GM12878 (cell line): ENCODE data around the gene CRHBP. TPM values are rescaled to one million over a fixed set of nuclear protein-coding genes. Genes with fewer than 3 reads are reported as not detected.

Source experiments
- ATAC-seq: fragments of 200-7000 bp; cut with Tn5 transposase; 3 replicates; pipeline ENCODE4 v1.9.1; 2020; ENCODE audit warnings: mild to moderate bottlenecking, moderate library complexity
- BruUV-seq: library from RNA; stranded (reverse); fragments of 400-500 nt; replicated peaks from 2 replicates; lab custom pipeline; 2021; lab: Mats Ljungman, UMichigan
- CTCF ChIA-PET: fragments of 300-600 bp; sonication (Branson Sonifier 250); formaldehyde crosslinking; extraction: SDS; loops from one replicate; lab custom pipeline; 2021; ENCODE audit warnings: inconsistent platforms; lab: Yijun Ruan, JAX
- POLR2A ChIA-PET: fragments of 350-600 bp; formaldehyde crosslinking; extraction: SDS; loops from one replicate; lab custom pipeline; 2021; ENCODE audit warnings: inconsistent platforms; lab: Charles Lee
- RAD21 ChIA-PET: fragments of 300-600 bp; sonication (Branson Sonifier 250); formaldehyde crosslinking; loops from one replicate; lab custom pipeline; 2023; ENCODE audit warnings: antibody characterized with exemption; ENCODE audit not compliant: unreplicated experiment; lab: Charles Lee
- SMC1A ChIA-PET: fragments of 300-600 bp; sonication (Branson Sonifier 250); formaldehyde crosslinking; loops from one replicate; lab custom pipeline; 2023; ENCODE audit not compliant: unreplicated experiment, uncharacterized antibody; lab: Charles Lee
- DNase-seq: peaks from one replicate; pipeline ENCODE4 v3.0.0-alpha.2; 2011; ENCODE audit warnings: low read depth, low spot score
- FAIRE-seq: peaks from 3 replicates; lab custom pipeline; 2011; peaks lifted over from hg19 to GRCh38; lab: Jason Lieb, UNC
- H2AFZ ChIP-seq: 2 replicates; pipeline ENCODE4 v1.6.0; 2011; ENCODE audit warnings: low read depth, low read length, control low read depth; ENCODE audit not compliant: control insufficient read depth
- H3K27ac ChIP-seq: 2 replicates; pipeline ENCODE4 v1.5.1; 2011; ENCODE audit warnings: control low read depth; ENCODE audit not compliant: control insufficient read depth, insufficient read depth
- H3K27me3 ChIP-seq, 2 experiments: replicated peaks in 1 of 2; 2 replicates each; pipeline versions ENCODE4 v1.6.0 to v1.6.1; 2011; ENCODE audit warnings: low read length in 1 of 2; ENCODE audit not compliant: control insufficient read depth in 2 of 2, insufficient read depth in 2 of 2
- H3K36me3 ChIP-seq, 2 experiments: 2 replicates each; pipeline ENCODE4 v1.5.1; 2011; ENCODE audit warnings: low read length in 1 of 2; ENCODE audit not compliant: control insufficient read depth in 2 of 2, insufficient read depth in 2 of 2
- H3K4me1 ChIP-seq: 2 replicates; pipeline ENCODE4 v1.6.1; 2011; ENCODE audit warnings: mild to moderate bottlenecking, low read length, moderate library complexity, mixed read lengths; ENCODE audit not compliant: control insufficient read depth, insufficient read depth
- H3K4me2 ChIP-seq: 2 replicates; pipeline ENCODE4 v1.6.0; 2011; ENCODE audit warnings: control low read depth; ENCODE audit not compliant: control insufficient read depth, insufficient read depth
- H3K4me3 ChIP-seq: fragments of 200-600 bp; sonication (generic); 2 replicates; pipeline ENCODE4 v1.5.1; 2016
- H3K79me2 ChIP-seq: 2 replicates; pipeline ENCODE4 v1.6.0; 2011; ENCODE audit warnings: low read length; ENCODE audit not compliant: control insufficient read depth, insufficient read depth
- H3K9ac ChIP-seq: 2 replicates; pipeline ENCODE4 v1.8.0; 2011; ENCODE audit warnings: low read length, control low read depth, mixed read lengths; ENCODE audit not compliant: control insufficient read depth, insufficient read depth
- H3K9me3 ChIP-seq: replicated peaks from 3 replicates; pipeline ENCODE4 v1.5.1; 2011; ENCODE audit warnings: mild to moderate bottlenecking, low read length; ENCODE audit not compliant: control insufficient read depth, insufficient read depth
- H4K20me1 ChIP-seq: 2 replicates; pipeline ENCODE4 v1.6.0; 2011; ENCODE audit not compliant: control insufficient read depth, insufficient read depth
- BACH1 ChIP-seq: fragments of 450-650 bp; IDR thresholded peaks from 2 replicates; pipeline ENCODE4 v1.6.1; 2017; ENCODE audit warnings: mild to moderate bottlenecking, borderline replicate concordance
- BCLAF1 ChIP-seq: fragments of 450-650 bp; IDR thresholded peaks from 2 replicates; pipeline ENCODE4 v1.6.1; 2017; ENCODE audit warnings: antibody characterized with exemption, mild to moderate bottlenecking, moderate library complexity
- BHLHE40 ChIP-seq, 2 experiments: fragments of 450-650 bp in 1 of 2; IDR thresholded peaks; 2 replicates each; pipeline ENCODE4 v1.6.1; 2011 to 2017; ENCODE audit warnings: low read depth in 2 of 2, borderline replicate concordance in 1 of 2, improper control_type of control experiment in 1 of 2, low read length in 1 of 2, mild to moderate bottlenecking in 1 of 2
- E2F4 ChIP-seq: IDR thresholded peaks from 2 replicates; pipeline ENCODE4 v1.6.1; 2012; ENCODE audit warnings: low read depth, low read length, improper control_type of control experiment
- EGR1 ChIP-seq, 2 experiments: IDR thresholded peaks; 1 replicate in 1 of 2; 2 replicates in 1 of 2; pipeline ENCODE4 v1.6.1; 2011 to 2012; ENCODE audit warnings: low read depth in 2 of 2, low read length in 2 of 2, borderline replicate concordance in 1 of 2, mild to moderate bottlenecking in 1 of 2, moderate library complexity in 1 of 2
- NBN ChIP-seq: fragments of 450-650 bp; IDR thresholded peaks from 2 replicates; pipeline ENCODE4 v1.6.1; 2016
- POU2F2 ChIP-seq: IDR thresholded peaks from 3 replicates; pipeline ENCODE4 v1.6.1; 2011; ENCODE audit warnings: low read depth, mild to moderate bottlenecking, low read length, borderline replicate concordance
- RAD51 ChIP-seq: fragments of 450-650 bp; IDR thresholded peaks from 2 replicates; pipeline ENCODE4 v1.6.1; 2016; ENCODE audit warnings: moderate library complexity, mild to moderate bottlenecking, inconsistent platforms
- RELB ChIP-seq: fragments of 450-650 bp; IDR thresholded peaks from 2 replicates; pipeline ENCODE4 v1.6.1; 2017; ENCODE audit warnings: low read depth, mild to moderate bottlenecking, moderate library complexity
- REST ChIP-seq: IDR thresholded peaks from 2 replicates; pipeline ENCODE4 v1.6.1; 2012; ENCODE audit warnings: mild to moderate bottlenecking, low read depth, low read length
- SIN3A ChIP-seq: IDR thresholded peaks from 2 replicates; pipeline ENCODE4 v1.6.1; 2012; ENCODE audit warnings: low read depth, low read length, improper control_type of control experiment
- SPI1 ChIP-seq: IDR thresholded peaks from 2 replicates; pipeline ENCODE4 v1.6.1; 2011; ENCODE audit warnings: low read depth, mild to moderate bottlenecking, low read length, moderate library complexity, borderline replicate concordance; ENCODE audit not compliant: insufficient read depth
- TCF12 ChIP-seq: IDR thresholded peaks from 2 replicates; pipeline ENCODE4 v1.6.1; 2011; ENCODE audit warnings: low read depth, mild to moderate bottlenecking, low read length
- WRNIP1 ChIP-seq: IDR thresholded peaks from 2 replicates; pipeline ENCODE4 v1.6.1; 2011; ENCODE audit warnings: low read depth, low read length, improper control_type of control experiment, borderline replicate concordance
- ZNF274 ChIP-seq: IDR thresholded peaks from one replicate; pipeline ENCODE4 v1.8.0; 2011; ENCODE audit not compliant: insufficient read length, insufficient read depth
- WGBS: methylation state at CpG from one replicate; pipeline ENCODE4 v1.1.6; 2016; ENCODE audit warnings: low lambda C conversion rate; ENCODE audit not compliant: insufficient replicate concordance, insufficient coverage; ENCODE audit errors: missing lambda C conversion rate; 5-methylcytosine and 5-hydroxymethylcytosine counted together
- in situ Hi-C: fragments of 300-500 bp; cut with MboI; formaldehyde crosslinking; loops from 9 replicates; pipeline ENCODE4 v1.14.3; 2018; ENCODE audit warnings: mixed read lengths
- intact Hi-C: fragments of 100-400 bp; cut with micrococcal nuclease; formaldehyde crosslinking; loops from one replicate; pipeline ENCODE4 v1.14.2; 2022; ENCODE audit not compliant: unreplicated experiment
- polyA plus RNA-seq, 11 experiments: library from polyadenylated mRNA; depleted of rRNA in 4 of 11; unstranded in 6 of 11; stranded (reverse) in 5 of 11; fragments of >200 nt; fragmentation: Nextera tagmentation in 4 of 11; fragmentation: Illumina TruSeq in 1 of 11; extraction: Ambion mirVana in 4 of 11; extraction: Trizol in 1 of 11; gene quantifications; 1 replicate in 1 of 11; 2 replicates in 10 of 11; pipeline versions ENCODE4 v1.2.1 to v1.2.3, GENCODE V29; 2011 to 2016; ENCODE audit warnings: inconsistent platforms in 2 of 11, missing spikeins in 2 of 11, low read depth in 1 of 11
- total RNA-seq, 4 experiments: library from RNA; depleted of rRNA in 3 of 4; stranded (reverse); fragments of >200 nt in 3 of 4; fragmentation: Illumina TruSeq in 1 of 4; extraction: Trizol in 1 of 4; gene quantifications; 2 replicates each; pipeline versions ENCODE4 v1.2.1 to v1.2.3, GENCODE V29; 2013 to 2021

The CRHBP gene
- total and polyA plus RNA-seq, 10 of the 15 experiments (the other 5 are each of a cell fraction or from before 2014, with no cell fraction given) = 0.04 to 0.32 TPM; not detected in 8

GRCh38 chr5:76972689-76973088 is 19.8 kb downstream of the CRHBP start:
- SMC1A ChIA-PET = interaction anchor here (0.6 kb wide), 1 partner anchor 436 kb away, joined by 3 read pairs; no protein-coding TSS in a partner anchor
- H3K9me3 ChIP-seq = no peaks in the 10 kb centered on the region
- H3K4me2 ChIP-seq = no peak overlapping the region
- CTCF ChIA-PET = interaction anchor here (0.6 kb wide), 1 partner anchor 104 kb away, joined by 5 read pairs; no protein-coding TSS in a partner anchor
- ATAC-seq (no peak), FAIRE-seq (no peak), DNase-seq (no peak)
- no peaks in the 10 kb centered on the region for H4K20me1 ChIP-seq
- no peak overlapping the region for H2AFZ ChIP-seq
- no peak overlapping the region for H3K9ac ChIP-seq
- no peaks in the 10 kb centered on the region for H3K27me3 ChIP-seq
- no peak overlapping the region for H3K27ac ChIP-seq
- no peak overlapping the region for H3K4me3 ChIP-seq
- no TSS peak for BruUV-seq
- H3K36me3 ChIP-seq = no peaks in the 10 kb centered on the region
- H3K79me2 ChIP-seq = no peaks in the 10 kb centered on the region
- RAD21 ChIA-PET = no interaction called here
- intact Hi-C loops (no loop called here), in situ Hi-C loops (no loop called here)
- H3K4me1 ChIP-seq = no peaks in the 10 kb centered on the region
- POLR2A ChIA-PET = no interaction called here
- 15% methylated on average over 2 of the region's 2 CpGs for WGBS
- TF ChIP-seq BACH1 (no peak), BCLAF1 (no peak), RAD51 (peak; percentile 75; the same call in 1 of the 2 replicates), REST (no peak), POU2F2 (no peak), BHLHE40 (IDR thresholded peaks at IDR 0.05; ENCODE audit: borderline replicate concordance in 1 of 2, low read depth in 2 of 2, low read length in 1 of 2) (peak in 1 of 2 experiments; percentile 27; a peak in 1 of 4 replicates), RELB (no peak), ZNF274 (no peak), EGR1 (IDR thresholded peaks at IDR 0.05; ENCODE audit: borderline replicate concordance in 1 of 2, low read depth in 2 of 2, low read length in 2 of 2) (no peak), WRNIP1 (no peak), SPI1 (no peak), TCF12 (no peak), E2F4 (no peak), NBN (no peak), SIN3A (no peak)
